T47D (cell line): ENCODE measurements around the gene DDX1.
"Not testable (repeated sequence)": the region's sequence is repeated elsewhere in the genome, so short reads cannot be mapped to it uniquely, and the experiment has no call there.

ENCODE experiments used
- DNase-seq, 2 experiments: peaks; one replicate each; pipeline versions ENCODE4 v3.0.0 to v3.0.0-alpha.2; 2011 to 2012; ENCODE audit warnings: low read depth in 1 of 2, low spot score in 1 of 2
- JUND ChIP-seq: IDR thresholded peaks from 2 replicates; pipeline ENCODE4 v1.6.1; 2012; ENCODE audit warnings: low read depth
- in situ Hi-C: cut with HindIII; loops from 2 replicates; pipeline ENCODE4 v1.10.0; 2016; ENCODE audit warnings: low sequenced_read_pairs, low pct_unique_long_range_greater_than_20kb

The DDX1 gene

GRCh38 chr2:15674637-15675455 is 83.2 kb downstream of the DDX1 start:
- DNase-seq = no peak

GRCh38 chr2:15675456-15676195 is 84.0 kb downstream of the DDX1 start:
- in situ Hi-C loops = no loop called here
- TF ChIP-seq JUND = no peak
- no peak for DNase-seq

More at GRCh38 chr2:15674637-15675455, 83.2 kb downstream of the DDX1 start:
- in situ Hi-C loops = no loop called here
- no peak for TF ChIP-seq JUND

GRCh38 chr2:15677141-15677843 is 85.6 kb downstream of the DDX1 start:
- no peak for TF ChIP-seq JUND
- in situ Hi-C loops = no loop called here
- DNase-seq = no peak

- no peak for TF ChIP-seq JUND
- in situ Hi-C loops = no loop called here
- DNase-seq = no peak
Measured at GRCh38 chr2:15678346-15678745, 86.7 kb downstream of the DDX1 start.

GRCh38 chr2:15678909-15679308 is 87.2 kb downstream of the DDX1 start:
- no peak for DNase-seq
- in situ Hi-C loops = no loop called here
- TF ChIP-seq JUND = no peak

GRCh38 chr2:15679386-15679924 is 87.8 kb downstream of the DDX1 start:
- in situ Hi-C loops = no loop called here
- no peak for DNase-seq
- no peak for TF ChIP-seq JUND

GRCh38 chr2:15680132-15680531 is 88.5 kb downstream of the DDX1 start:
- DNase-seq, in situ Hi-C loops: not testable (repeated sequence)
